ENCODE data around the gene DGKK. TPM values are rescaled to one million over a fixed set of nuclear protein-coding genes. Genes with fewer than 3 reads are reported as not detected.

Gene DGKK
- total and polyA plus RNA-seq, 7 donors = under 0.01 TPM; not detected in 6

DNA sequence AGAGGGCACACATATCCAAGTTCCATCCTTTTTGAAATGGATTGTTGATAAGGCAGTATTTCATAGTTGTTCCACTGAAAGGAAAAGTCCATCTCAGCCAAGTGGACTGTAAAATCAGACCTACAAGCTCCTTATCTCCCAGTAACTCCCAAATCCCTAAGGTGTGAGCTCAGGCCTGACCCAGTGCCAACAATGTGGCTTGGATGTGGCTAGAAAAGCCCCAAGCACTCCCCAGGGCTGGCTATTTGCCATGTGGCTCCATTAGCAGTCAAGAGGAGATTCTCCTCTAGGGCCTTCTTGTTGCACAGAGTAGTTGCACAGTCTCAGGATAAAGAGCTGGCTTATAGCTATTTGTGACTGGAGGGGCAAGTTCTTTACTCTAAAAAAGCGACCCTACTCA, 25.0 kb upstream of the DGKK start:
- 60 to 89% (median 75%) methylated on average over 1 of the region's 1 CpG for WGBS, 3 donors
- H3K36me3 ChIP-seq (ENCODE audit: insufficient read depth in 1 of 2, low read depth in 1 of 2) = no peaks in the 10 kb centered on the region
- no peak overlapping the region for H3K4me3 ChIP-seq
- no peaks in the 10 kb centered on the region for H3K4me1 ChIP-seq
- H3K27ac ChIP-seq = no peak overlapping the region
- DNase-seq = no peak
- H3K27me3 ChIP-seq (ENCODE audit: insufficient read depth in 3 of 3, low read length in 2 of 3) = peaks cover 0 to 38% (median 0%) of the 10 kb centered on the region in 3 donors
- TF ChIP-seq, protein P1, sequence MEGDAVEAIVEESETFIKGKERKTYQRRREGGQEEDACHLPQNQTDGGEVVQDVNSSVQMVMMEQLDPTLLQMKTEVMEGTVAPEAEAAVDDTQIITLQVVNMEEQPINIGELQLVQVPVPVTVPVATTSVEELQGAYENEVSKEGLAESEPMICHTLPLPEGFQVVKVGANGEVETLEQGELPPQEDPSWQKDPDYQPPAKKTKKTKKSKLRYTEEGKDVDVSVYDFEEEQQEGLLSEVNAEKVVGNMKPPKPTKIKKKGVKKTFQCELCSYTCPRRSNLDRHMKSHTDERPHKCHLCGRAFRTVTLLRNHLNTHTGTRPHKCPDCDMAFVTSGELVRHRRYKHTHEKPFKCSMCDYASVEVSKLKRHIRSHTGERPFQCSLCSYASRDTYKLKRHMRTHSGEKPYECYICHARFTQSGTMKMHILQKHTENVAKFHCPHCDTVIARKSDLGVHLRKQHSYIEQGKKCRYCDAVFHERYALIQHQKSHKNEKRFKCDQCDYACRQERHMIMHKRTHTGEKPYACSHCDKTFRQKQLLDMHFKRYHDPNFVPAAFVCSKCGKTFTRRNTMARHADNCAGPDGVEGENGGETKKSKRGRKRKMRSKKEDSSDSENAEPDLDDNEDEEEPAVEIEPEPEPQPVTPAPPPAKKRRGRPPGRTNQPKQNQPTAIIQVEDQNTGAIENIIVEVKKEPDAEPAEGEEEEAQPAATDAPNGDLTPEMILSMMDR (IDR thresholded peaks at IDR 0.05) = no peak
- no peak for ATAC-seq
- intact Hi-C loops (cut with DNase I) = no loop called here
- H3K9me3 ChIP-seq = no peaks in the 10 kb centered on the region

DNA sequence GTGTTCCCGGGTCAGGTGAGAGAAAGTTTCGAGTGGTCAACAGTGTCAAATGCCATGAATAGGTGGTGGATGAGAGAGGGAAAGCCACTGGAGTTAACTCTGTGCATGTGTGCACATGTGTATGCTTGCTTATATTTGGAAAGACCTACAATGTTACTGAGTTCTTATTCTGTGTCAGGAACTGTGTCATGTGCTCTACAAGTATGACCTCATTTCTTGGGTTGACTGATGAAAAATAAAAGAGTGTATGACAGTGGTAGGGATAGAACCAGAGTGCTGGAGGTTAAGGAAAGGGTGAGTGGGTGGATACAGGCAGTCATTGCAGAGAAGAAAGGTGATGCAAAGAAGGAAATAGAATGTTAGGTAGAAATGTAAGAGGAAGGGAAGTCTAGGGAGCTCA, 22.1 kb upstream of the DGKK start:
- H3K27me3 ChIP-seq (ENCODE audit: insufficient read depth in 3 of 3, low read length in 2 of 3) = peaks cover 0 to 19% (median 0%) of the 10 kb centered on the region in 3 donors
- TF ChIP-seq, protein P1 (IDR thresholded peaks at IDR 0.05) = no peak
- H3K36me3 ChIP-seq (ENCODE audit: insufficient read depth in 1 of 2, low read depth in 1 of 2) = no peaks in the 10 kb centered on the region
- no peak overlapping the region for H3K27ac ChIP-seq
- H3K4me3 ChIP-seq = no peak overlapping the region
- peaks cover 2% of the 10 kb centered on the region for H3K9me3 ChIP-seq
- H3K4me1 ChIP-seq = no peaks in the 10 kb centered on the region
- no peak for DNase-seq
- no peak for ATAC-seq
- WGBS, 3 donors = 49 to 70% (median 68%) methylated on average over 2 of the region's 2 CpGs
- intact Hi-C loops (cut with DNase I) = no loop called here

DNA sequence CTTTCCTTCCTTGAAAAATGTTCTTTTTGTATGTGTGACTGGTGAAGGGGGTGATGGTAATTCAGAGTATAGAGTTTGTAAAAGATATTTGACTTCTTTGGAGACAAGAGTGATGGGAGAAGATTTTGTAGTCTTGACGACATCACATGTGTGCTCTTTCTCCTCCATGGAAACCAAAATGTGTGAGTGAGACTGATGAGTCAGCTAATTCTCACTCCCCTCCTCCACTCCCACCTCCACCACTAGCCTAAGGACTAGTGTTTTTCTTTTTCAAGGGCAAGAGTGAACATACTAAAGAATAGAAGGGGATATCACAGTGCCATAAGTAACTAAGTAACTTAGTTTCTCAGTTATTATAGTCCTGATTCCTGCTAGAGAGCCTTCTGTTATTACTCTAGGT, 14.0 kb upstream of the DGKK start:
- Histone ChIP-seq H3K27ac (no peak overlapping the region), H3K36me3 (ENCODE audit: insufficient read depth in 1 of 2, low read depth in 1 of 2) (no peaks in the 10 kb centered on the region), H3K4me3 (no peak overlapping the region), H3K27me3 (ENCODE audit: insufficient read depth in 3 of 3, low read length in 2 of 3) (peaks cover 0 to 16% (median 0%) of the 10 kb centered on the region in 3 donors), H3K9me3 (no peaks in the 10 kb centered on the region), H3K4me1 (no peaks in the 10 kb centered on the region)
- ATAC-seq = no peak
- intact Hi-C loops (cut with DNase I) = no loop called here
- TF ChIP-seq, protein P1 (IDR thresholded peaks at IDR 0.05) = no peak
- WGBS, 3 donors = 81 to 93% (median 83%) methylated on average over 1 of the region's 1 CpG
- no peak for DNase-seq

DNA sequence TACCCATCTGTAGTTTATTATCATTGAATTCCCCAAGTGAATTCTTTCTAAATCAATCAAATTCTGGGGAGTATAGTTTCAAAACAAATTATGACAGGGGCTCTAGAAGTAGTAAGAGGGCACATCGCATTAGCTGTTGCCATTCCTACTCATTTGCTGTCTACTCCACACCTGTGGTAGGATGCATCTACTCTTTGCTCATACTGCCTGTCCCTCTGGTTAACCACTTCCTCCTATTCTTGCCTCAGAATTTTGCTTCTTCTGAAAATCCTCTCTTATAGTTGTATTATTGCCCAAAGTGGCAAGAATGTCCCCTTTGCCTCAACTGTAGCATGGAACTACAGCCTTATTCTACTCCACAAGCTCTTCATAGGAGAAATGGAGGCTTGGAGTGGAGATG, 12.7 kb upstream of the DGKK start:
- intact Hi-C loops (cut with DNase I) = no loop called here
- H3K4me3 ChIP-seq = no peak overlapping the region
- H3K9me3 ChIP-seq = no peaks in the 10 kb centered on the region
- TF ChIP-seq, protein P1 (IDR thresholded peaks at IDR 0.05) = no peak
- ATAC-seq (no peak), DNase-seq (no peak)
- H3K27me3 ChIP-seq (ENCODE audit: insufficient read depth in 3 of 3, low read length in 2 of 3) = peaks cover 0 to 16% (median 0%) of the 10 kb centered on the region in 3 donors
- no peaks in the 10 kb centered on the region for H3K4me1 ChIP-seq
- WGBS, 3 donors = 78 to 93% (median 92%) methylated on average over 1 of the region's 1 CpG
- no peak overlapping the region for H3K27ac ChIP-seq
- no peaks in the 10 kb centered on the region for H3K36me3 ChIP-seq (ENCODE audit: insufficient read depth in 1 of 2, low read depth in 1 of 2)

DNA sequence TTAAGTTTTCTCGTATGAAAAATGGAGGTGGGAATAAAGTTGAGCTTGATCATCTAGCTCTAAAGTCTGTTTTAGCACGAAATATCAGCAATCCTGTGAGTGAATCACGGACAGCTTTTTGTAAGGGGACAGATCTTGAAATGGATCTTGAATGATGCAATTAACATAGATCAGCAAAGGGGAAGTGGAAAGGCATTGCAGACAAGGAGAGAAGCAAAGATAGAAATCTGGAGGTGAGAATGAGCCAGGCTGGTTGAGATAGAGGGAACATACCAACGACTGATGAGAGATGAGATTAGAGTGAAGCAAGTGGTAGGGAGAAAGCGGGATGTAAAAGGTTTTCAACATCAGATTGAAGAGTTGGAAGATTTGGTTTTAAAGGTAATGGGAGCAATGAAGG, 4.6 kb upstream of the DGKK start:
- peaks cover 0 to 76% (median 5%) of the 10 kb centered on the region in 3 donors for H3K27me3 ChIP-seq (ENCODE audit: insufficient read depth in 3 of 3, low read length in 2 of 3)
- H3K4me1 ChIP-seq = no peaks in the 10 kb centered on the region
- ATAC-seq = no peak
- H3K9me3 ChIP-seq = no peaks in the 10 kb centered on the region
- H3K27ac ChIP-seq = no peak overlapping the region
- WGBS, 3 donors = 47 to 74% (median 71%) methylated on average over 5 of the region's 5 CpGs
- H3K4me3 ChIP-seq = no peak overlapping the region
- intact Hi-C loops (cut with DNase I) = no loop called here
- TF ChIP-seq, protein P1 (IDR thresholded peaks at IDR 0.05) = no peak
- no peak for DNase-seq
- no peaks in the 10 kb centered on the region for H3K36me3 ChIP-seq (ENCODE audit: insufficient read depth in 1 of 2, low read depth in 1 of 2)
